AG10803 (cell line): ENCODE data around the gene KIAA0513.

Experiments used
- DNase-seq: peaks from one replicate; pipeline ENCODE4 v3.0.0; 2010; ENCODE audit warnings: low read depth
- H3K4me3 ChIP-seq: 2 replicates; pipeline ENCODE4 v1.5.1; 2011; ENCODE audit warnings: mild to moderate bottlenecking, low read length, control low read depth
- TF ChIP-seq, protein P1 (sequence below): conservative IDR thresholded peaks from 2 replicates; pipeline ENCODE4 v1.5.1; 2011; ENCODE audit warnings: mild to moderate bottlenecking, low read length, control low read depth, inconsistent platforms

KIAA0513 gene

GRCh38 chr16:85129876-85130704 lies 102.5 kb downstream of the KIAA0513 start:
- TF ChIP-seq, protein P1, sequence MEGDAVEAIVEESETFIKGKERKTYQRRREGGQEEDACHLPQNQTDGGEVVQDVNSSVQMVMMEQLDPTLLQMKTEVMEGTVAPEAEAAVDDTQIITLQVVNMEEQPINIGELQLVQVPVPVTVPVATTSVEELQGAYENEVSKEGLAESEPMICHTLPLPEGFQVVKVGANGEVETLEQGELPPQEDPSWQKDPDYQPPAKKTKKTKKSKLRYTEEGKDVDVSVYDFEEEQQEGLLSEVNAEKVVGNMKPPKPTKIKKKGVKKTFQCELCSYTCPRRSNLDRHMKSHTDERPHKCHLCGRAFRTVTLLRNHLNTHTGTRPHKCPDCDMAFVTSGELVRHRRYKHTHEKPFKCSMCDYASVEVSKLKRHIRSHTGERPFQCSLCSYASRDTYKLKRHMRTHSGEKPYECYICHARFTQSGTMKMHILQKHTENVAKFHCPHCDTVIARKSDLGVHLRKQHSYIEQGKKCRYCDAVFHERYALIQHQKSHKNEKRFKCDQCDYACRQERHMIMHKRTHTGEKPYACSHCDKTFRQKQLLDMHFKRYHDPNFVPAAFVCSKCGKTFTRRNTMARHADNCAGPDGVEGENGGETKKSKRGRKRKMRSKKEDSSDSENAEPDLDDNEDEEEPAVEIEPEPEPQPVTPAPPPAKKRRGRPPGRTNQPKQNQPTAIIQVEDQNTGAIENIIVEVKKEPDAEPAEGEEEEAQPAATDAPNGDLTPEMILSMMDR: no peak
- no peak overlapping the region for H3K4me3 ChIP-seq
- DNase-seq: peak; percentile 77

- TF ChIP-seq, protein P1: no peak
- H3K4me3 ChIP-seq: no peak overlapping the region
- DNase-seq: no peak
Measured at GRCh38 chr16:85130705-85131028, 103.1 kb downstream of the KIAA0513 start.

GRCh38 chr16:85132456-85133289 lies 105.1 kb downstream of the KIAA0513 start:
- TF ChIP-seq, protein P1: no peak
- no peak for DNase-seq

GRCh38 chr16:85133290-85133599 lies 105.7 kb downstream of the KIAA0513 start:
- TF ChIP-seq, protein P1: no peak
- no peak overlapping the region for H3K4me3 ChIP-seq
- no peak for DNase-seq

More at GRCh38 chr16:85132456-85133289, 105.1 kb downstream of the KIAA0513 start:
- H3K4me3 ChIP-seq: no peak overlapping the region

- DNase-seq: no peak
- TF ChIP-seq, protein P1: no peak
- H3K4me3 ChIP-seq: no peak overlapping the region
Measured at GRCh38 chr16:85134076-85134788, 106.6 kb downstream of the KIAA0513 start.

GRCh38 chr16:85134789-85135142 lies 107.2 kb downstream of the KIAA0513 start:
- DNase-seq: no peak

More at GRCh38 chr16:85134789-85135142, 107.2 kb downstream of the KIAA0513 start:
- TF ChIP-seq, protein P1: no peak
- no peak overlapping the region for H3K4me3 ChIP-seq
